ENCODE results near the gene GET4.

- TF ChIP-seq POLR2A (IDR thresholded peaks at IDR 0.05) (no peak), CTCF (IDR thresholded peaks at IDR 0.05) (no peak)
These were observed 42.2 kb downstream of the GET4 start for GRCh38 chr7:918441-919113.

Data from lower leg skin (tissue), 3 donors.